HG02943 (cell line): ENCODE data around the gene WDR59.

Source experiments
- ATAC-seq: cut with Tn5 transposase; IDR thresholded peaks from one replicate; pipeline ENCODE4 v1.9.1; 2021; ENCODE audit warnings: mild to moderate bottlenecking, low read depth, moderate library complexity; ENCODE audit not compliant: unreplicated experiment

The WDR59 gene

DNA sequence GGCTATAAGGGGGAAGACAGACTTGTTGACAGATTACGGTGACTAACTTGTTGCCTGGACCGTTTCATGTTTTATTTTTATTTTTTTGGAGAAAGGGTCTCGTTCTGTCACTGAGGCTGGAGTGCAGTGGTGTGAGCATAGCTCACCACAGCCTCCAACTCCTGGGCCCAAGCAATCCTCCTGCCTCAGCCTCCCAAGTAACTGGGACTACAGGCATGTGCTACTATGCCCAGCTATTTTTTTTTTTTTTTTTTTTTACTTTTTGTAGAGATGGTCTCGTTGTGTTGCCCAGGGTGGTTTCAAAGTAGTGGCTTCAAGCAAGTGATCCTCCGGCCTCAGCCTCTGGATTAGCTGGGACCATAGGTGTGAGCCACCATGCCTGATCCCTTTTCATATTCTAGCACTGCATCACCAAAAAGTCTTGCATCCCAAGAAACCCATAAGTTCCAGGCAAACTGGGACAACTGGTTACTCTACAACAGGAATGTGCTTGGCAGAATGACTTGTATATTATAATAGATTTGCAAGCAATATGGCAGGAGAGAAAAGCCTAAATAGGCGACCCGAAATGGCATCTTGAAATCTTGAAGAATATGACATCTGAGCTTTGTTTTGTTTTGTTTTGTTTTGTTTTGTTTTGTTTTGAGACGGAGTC, 2.2 kb upstream of the WDR59 start:
- ATAC-seq = no peak

DNA sequence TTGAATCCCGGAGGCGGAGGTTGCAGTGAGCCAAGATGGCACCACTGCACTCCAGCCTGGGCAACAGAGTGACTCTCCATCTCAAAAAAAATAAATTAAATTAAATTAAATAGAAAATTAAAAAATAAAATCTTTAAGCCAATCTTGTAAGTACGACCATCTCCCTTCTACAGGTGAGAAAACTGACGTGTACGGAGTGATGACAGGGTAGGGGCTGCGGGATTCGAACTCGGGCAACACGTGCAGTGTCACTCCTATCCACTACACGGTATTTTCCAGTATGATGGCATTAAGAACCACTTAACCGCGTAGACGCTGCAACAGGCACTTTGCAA, 762 bp downstream of the WDR59 start:
- no peak for ATAC-seq

DNA sequence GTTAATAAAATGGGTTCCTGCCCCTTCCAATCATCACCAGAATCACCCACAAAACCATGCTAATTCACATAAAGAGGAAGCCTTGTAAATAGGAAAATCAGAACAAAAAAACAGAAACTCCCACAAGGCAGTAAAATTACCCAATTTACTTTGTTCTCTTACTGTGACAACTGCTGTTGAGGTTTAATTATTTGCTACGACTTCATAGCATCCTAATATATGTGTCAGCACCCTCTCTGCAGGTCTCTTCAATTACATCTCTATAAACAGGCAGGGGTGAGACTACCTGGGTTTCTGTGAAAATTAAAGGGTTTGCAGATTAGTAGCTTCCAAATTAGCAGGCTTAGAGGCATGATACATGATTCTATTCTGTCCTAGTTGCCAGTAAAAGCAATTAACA, 2.7 kb downstream of the WDR59 start:
- no peak for ATAC-seq

DNA sequence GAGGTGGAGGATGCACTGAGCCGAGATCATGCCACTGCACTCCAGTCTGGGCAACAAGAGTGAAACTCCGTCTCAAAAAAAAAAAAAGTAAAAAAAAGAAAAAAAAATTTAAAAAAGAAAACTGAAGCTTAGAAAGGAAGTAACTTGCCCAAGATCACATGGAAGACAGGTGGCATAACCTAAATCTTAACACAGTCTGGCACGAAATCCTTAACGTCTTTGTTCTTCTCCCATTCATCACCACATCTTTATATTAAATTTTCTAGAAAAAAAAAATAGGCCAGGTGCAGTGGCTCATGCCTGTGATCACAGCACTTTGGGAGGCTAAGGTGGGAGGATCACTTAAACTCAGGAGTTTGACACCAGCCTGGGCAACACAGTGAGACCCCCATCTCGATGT, 9.3 kb downstream of the WDR59 start:
- ATAC-seq = no peak

DNA sequence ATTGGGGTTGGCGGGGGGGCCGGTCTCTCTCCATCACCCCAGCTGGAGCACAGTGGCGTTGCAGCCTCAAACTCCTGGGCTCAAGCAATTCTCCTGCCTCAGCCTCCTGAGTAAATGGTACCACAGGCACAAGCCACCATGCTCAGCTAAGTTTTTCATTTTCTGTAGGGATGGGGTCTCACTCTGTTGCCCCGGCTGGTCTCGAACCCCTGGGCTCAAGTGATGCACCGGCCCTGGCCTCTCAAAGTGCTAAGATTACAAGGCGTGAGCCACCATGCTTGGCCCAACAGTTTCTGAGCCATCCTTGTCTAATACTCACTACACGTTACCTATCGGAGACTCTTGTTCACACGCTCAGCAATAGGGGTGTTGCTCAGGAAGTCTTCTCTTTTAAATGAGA, 11.6 kb downstream of the WDR59 start:
- no peak for ATAC-seq

DNA sequence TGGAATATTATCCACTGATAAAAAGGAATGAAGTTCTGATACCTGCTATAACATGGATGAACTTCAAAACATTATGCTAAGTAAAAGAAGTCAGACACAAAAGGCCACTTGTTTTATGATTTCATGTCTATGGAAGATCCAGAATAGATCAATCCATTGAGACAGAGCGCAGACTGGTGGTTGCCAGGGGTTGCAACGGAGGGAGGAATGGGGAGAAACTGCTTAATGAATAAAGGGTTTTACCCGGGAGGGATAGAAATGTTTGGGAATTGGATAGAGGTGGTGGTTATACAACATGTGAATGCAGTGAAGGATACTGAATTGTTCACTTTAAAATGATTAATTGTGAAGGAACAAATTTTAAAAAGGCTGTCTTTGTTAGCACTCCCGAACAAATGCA, 30.2 kb downstream of the WDR59 start:
- ATAC-seq = no peak

DNA sequence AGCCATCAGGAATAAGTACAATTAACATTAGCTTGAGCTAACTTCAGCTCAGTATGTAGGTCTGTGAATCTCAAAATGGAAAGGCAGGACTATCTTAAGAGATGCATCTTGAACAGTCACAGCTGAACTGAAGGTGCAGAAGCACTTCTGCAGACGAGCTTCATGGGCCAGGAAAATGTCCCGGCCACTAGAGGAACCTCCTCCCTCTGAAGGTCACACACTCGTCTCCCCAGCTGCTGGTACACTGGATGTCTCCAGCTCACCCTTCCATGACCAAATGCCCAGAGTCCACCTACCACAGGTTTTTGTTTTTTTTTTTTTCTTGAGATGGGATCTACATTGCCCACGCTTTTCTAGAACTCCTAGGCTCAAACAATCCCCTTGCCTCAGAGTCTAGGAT, 33.2 kb downstream of the WDR59 start:
- no peak for ATAC-seq

DNA sequence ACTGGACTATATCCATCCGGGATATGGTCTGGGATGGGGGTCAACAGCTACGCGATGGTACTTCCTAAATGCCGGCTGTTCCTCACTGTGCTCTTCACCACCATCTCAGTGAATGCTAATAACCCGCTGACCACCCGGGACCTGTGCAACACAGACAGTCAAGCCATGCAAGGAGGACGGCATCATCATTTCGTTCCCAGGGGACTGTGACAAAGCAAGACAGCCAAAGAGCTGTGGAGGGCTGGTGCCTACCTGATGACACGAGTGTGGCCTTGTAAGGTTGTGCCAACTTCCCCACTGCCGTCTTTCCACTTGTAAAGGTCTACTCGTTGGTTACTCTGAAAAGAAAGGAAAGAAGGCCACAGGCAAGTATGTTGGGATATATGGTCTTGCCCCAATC, 33.7 kb downstream of the WDR59 start:
- ATAC-seq = no peak

DNA sequence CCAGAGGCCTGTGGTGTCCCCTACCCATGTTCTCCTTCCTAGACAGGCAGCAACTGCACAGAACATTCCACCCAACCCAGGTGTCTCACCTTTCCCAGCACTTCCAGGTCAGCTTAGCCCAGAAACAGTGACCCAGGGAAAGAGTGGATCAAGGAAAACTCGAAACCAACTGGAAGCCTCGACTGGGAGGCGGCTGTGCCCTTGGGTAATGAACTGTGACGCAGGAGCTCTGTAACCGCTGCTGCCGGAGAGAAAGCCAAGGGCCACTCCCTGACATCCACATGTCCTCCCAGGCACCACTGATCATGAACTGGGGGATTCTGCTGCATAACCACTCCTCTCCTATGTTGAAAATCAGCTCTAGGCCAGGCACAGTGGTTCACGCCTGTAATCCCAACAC, 34.4 kb downstream of the WDR59 start:
- no peak for ATAC-seq

DNA sequence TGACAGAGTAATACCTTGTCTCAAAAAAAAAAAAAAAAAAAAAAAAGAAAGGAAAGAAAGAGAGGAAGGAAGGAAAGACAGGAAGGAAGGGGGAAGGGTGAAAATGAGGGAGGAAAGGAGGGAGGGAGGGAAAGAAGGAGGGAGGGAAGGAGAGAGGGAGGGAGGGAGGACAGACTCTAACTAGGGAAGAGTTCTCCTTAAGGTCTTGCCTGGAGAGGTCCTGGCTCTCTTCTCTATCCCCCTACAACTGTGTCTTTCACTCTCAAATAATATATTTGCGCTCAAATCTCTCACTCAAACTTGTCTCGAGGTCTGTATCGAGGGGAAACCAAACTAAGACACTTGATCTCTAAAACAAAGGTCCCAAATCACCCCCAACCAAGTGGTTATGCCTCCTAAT, 35.6 kb downstream of the WDR59 start:
- ATAC-seq = no peak

DNA sequence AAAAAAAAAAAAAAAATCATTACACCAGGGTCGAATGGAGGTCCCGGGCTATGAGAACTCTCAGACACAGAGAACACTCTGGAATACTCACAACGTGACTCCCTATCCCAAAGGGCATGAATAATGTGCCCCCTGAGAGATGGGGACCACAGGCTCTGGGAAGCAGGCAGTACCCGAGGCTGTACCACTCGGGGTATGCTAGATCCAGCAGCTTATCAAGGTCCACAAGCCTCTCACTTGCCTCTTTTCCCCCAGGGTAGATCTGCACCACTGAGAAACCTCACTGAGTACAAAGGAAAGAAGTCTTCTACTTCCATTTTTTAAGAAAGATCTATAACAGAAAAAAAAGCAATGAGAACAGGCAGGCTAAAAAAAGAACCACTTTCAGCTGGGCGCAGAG, 40.5 kb downstream of the WDR59 start:
- no peak for ATAC-seq

DNA sequence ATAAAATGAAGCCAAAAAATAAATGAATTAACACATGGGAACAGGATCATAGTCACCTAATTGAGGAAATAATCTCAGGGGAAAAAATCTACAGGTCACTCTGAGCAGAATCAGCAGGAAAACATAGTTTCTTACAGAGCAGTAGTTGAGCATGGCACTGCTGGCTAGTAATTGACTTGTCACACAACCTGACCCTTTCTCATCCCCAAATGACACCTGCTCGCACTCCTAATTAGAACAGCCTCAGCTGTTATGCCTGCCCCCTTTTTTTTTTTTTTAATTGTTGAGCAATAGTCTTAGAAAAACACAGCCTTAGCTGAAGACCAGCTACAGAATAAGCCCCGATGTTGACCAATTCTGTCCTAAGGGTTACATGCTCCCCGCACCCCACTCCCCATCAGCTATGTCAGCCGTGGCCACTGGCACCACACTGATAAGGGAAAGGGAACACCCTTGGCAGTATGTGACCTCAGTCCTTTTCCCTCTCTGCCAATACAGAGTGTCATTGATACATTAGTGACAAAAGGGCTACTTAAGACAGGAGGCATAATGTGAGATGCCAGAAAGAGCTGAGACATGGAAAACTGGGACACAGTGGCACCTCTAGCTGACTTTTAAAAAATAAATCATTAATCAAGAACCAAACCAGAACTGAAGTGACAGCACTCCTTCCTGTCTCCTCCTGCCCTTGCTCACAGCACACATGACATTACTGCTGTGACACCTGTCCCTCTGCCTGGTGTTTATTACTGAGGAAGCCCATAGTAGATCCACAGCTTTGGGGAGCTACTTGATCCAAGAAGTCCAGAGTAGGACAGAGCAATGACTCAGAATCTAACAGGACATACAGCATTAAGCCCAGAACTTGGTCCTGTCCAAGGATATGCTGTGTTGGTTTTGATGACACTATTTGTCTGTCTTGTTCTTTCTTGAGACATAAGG, 41.7 kb downstream of the WDR59 start:
- ATAC-seq = no peak

DNA sequence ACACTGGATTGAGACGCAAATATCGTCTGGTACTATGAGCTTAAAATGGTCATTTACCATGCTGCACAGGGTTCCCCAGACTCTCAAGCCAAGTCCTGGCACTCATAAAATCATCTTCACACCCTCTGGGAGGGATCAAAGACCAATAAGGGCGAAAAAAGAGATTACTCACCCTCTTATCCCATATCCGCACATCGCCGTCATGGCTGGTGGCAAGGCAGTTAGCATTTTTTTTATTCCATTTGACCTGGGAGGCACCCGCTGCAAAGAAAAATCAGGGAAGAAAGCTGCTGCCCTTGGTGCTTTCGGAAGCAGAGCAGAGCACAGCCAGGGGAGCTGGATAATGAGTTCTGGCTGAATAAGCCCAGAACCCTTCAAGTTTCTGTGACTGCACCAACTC, 42.4 kb downstream of the WDR59 start:
- ATAC-seq = no peak

DNA sequence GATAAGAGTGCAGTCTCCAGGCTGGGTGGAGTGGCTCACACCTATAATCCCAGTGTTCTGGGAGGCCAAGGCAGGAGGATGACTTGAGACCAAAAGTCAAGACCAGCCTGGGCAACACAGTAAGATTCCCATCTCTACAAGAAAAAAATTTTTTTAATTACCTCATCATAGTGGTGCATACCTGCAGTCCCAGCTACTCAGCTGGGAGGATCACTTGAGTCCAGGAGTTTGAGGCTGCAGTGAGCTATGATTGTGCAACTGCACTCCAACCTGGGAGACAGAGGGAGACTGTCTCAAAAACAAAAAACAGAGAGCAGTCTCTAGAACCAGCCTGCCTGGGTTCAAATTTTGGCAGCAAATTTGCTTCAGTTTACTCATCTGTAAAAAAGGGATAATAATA, 45.2 kb downstream of the WDR59 start:
- no peak for ATAC-seq

DNA sequence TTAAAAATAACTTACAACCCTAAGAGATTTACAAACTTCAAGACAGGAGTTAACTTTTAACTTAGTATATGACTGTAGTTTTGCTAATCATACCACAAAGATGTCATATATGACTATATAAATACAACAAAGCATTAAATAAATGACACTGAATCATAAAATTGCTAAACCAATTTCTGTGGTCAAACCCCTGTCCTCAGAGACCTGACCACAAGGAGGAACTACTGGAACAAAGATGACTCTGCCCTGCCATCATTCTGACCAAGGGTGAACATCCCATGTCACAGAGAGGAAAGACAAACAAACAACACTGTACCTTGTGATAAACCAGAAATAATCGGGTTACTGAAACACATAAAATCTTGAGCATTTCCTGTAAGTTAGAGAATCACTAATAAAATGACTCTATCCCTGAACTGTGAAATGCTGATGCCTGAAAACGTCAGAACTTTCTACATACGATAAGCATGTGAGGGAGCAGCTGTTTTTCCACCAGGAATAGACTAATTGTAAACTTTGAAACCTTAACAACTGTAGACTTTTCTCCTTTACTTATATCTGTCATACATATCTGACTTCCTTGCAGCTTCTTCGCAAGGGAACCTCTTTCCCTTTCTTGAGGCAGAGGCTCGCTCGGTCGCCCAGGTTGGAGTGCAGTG, 47.9 kb downstream of the WDR59 start:
- ATAC-seq = peak; percentile 92

DNA sequence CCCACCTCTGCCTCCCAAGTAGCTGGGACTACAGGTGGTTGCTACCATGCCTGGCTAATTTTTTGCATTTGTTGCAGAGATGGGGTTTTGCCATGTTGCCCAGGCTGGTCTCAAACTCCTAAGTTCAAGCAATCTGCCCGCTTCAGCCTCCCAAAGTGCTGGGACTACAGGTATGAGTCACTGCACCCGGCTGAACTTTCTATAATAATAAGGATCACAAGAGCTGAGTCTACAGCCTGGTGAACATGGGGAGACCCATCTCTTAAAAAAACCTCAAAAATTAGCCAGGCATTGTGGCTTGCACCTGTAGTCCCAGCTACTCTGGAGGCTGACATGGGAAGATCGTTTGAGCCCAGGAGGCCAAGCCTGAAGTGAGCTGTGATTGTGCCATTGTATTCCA, 53.5 kb downstream of the WDR59 start:
- no peak for ATAC-seq

DNA sequence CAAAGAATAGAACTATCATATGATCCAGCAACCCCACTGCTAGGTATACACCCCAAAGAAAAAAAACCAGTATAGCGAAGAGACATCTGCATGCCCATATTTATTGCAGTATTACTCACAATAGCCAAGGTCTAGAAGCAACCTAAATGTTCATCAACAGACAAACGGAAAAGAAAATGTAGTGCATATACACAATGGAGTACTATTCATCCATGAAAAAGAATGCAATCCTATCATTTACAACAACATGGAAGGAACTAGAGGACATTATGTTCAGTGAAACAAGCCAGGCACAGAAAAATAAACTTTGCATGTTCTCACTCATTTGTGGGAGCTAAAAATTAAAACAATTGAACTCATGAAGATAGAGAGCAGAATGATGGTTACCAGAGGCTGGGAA, 55.3 kb downstream of the WDR59 start:
- no peak for ATAC-seq

DNA sequence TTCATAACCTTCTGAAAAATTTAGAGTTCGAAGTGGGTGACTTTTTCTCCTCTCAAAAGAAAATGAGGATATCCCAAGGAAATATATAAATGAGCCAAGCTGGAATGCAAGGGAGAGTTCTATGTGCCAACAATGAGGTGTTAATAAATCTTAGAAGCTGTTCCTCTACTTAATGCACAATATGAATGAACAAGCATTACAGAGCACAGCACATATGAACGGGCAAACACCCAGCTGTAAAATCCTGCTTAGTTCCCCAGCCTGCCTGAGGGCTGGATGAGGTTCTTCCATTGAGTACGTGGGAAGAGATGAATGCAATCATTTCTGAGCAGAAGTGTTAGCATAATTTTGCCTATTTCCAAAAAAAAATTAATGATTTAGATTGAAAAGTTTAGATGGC, 58.1 kb downstream of the WDR59 start:
- ATAC-seq = no peak

DNA sequence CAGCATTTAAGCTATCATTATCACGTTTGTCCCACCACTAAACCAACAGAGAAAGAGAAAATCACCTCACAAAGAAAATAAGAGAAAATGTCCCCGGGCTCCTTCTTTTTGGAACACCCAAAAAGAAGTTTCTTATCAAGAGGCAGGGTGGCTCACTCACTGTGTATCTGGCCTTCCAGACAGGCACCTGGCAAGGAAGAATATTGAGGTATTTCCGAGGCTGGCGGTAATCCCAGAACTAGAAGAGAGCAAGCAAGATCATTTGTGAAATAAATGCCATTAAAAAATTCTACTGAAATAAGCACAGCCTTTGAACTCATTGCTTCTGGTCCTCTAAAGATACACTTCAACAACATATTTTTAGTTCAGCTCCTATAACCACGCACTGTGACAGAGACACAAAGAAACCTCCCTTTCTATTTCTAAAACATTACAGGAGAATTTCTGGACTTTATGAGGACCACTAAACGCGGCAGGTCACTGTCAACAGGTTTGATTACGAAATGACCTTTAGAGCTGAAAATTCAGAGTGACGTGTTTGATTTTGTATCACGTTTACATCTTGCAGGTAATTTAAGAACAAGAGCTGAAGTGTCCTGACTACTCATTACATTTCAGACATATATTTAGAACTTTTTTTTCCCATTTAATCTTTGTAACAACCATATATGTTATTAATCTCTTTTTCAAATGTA, 61.0 kb downstream of the WDR59 start:
- ATAC-seq = no peak

DNA sequence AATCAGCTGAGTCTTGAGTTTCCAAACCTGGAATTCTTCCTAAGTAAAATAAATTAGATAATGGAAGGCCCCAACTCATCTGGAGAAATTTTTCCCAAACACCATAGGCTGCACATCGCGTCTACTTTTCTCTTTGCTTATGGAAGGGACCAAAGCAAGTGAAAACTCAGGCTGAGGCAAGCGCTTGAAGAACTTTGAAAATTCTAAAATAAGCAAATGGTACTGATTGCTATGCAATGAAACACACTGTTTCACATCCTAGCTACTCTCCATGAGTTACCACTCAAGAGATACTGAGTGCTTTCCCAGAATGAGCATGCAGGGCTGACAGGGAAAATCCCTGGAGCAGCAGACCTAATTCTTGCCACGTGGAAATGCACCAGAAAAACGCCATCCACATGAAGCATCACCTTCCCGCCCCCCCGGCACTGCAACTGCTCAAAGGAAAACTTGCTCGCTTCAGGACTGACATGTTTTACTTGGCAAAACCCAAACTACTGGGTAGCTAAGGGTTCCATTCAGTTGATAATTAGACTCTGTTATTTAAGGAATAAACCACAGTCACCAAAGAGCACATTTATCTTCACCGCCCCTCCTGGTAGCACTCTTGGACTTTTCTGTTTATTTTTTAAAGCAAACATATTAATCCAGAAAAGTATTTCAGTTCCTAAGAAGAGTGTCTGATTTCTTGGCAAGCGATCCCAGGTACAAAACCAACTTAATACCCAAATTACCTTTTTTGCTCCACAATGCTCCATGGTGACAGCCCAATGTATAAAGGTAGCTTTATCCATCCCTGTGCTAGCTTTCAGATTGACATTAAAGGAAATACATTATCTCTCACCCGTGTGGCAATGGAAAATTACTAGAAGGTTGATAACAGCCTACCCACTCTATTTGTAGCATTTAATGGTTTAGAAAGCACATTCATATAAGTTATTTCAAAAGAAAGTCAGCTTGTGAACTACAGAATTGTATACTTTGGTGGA, 62.5 kb downstream of the WDR59 start:
- ATAC-seq = no peak
